HG03108 (cell line): ENCODE results near the gene KRTAP4-4.
"Not testable (repeated sequence)": the region's sequence is repeated elsewhere in the genome, so short reads cannot be mapped to it uniquely, and the experiment has no call there.

Experiments
- ATAC-seq: cut with Tn5 transposase; IDR thresholded peaks from one replicate; pipeline ENCODE4 v1.9.1; 2021; ENCODE audit warnings: moderate library complexity; ENCODE audit not compliant: unreplicated experiment

KRTAP4-4 gene

GRCh38 chr17:41148971-41149651 is 11.4 kb downstream of the KRTAP4-4 start:
- not testable (repeated sequence) for ATAC-seq

GRCh38 chr17:41147531-41148204 is 12.9 kb downstream of the KRTAP4-4 start:
- no peak for ATAC-seq

DNA sequence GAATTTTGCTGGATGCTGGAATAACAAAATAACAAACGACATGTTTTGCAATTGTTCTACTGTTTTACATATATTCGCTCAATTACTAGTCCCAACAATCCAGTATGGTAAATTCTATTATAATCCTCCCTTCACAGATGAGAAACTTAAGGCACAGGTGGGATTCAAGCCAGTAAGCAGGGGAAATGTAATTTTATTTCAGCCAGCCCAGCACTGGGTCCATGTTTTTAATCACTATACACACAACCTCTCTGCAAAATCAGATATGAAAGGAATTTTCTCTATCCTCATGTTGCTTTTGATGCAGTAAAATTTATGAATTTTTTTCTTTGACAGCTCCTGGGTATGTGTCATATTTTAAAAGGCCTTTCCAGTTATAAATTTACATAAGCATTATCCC is 15.3 kb downstream of the KRTAP4-4 start:
- ATAC-seq = no peak

DNA sequence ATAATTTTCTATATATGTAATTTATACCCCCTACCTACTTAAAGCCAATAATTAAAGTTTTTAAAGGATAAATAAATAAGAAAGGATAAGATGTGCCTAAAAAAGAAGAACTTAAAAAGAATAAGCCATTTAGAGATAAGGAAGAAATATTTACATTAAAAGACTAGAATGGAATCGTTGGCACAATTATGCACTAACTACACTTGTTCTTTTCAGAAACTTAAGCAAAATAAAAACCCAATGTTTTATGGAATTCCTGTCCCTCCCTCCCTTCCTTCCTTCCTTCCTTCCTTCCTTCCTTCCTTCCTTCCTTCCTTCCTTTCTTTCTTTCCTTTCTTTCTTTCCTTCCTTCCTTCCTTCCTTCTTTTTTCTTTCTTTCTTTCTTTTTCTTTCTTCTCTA is 15.7 kb downstream of the KRTAP4-4 start:
- ATAC-seq = no peak

- ATAC-seq = no peak
Observed at GRCh38 chr17:41141361-41141760, 19.2 kb downstream of the KRTAP4-4 start.

GRCh38 chr17:41140360-41141131 is 20.0 kb downstream of the KRTAP4-4 start, which contains the start of gene KRTAP4-6:
TSS of gene KRTAP4-6 (minus strand) at chr17:41140544. CDS start at chr17:41140487, 57 bp downstream.
- ATAC-seq = no peak

GRCh38 chr17:41139865-41140264 is 20.7 kb downstream of the KRTAP4-4 start:
- not testable (repeated sequence) for ATAC-seq

GRCh38 chr17:41133880-41134735 is 26.4 kb downstream of the KRTAP4-4 start:
- no peak for ATAC-seq

GRCh38 chr17:41131979-41132378 is 28.6 kb downstream of the KRTAP4-4 start:
- ATAC-seq = no peak

DNA sequence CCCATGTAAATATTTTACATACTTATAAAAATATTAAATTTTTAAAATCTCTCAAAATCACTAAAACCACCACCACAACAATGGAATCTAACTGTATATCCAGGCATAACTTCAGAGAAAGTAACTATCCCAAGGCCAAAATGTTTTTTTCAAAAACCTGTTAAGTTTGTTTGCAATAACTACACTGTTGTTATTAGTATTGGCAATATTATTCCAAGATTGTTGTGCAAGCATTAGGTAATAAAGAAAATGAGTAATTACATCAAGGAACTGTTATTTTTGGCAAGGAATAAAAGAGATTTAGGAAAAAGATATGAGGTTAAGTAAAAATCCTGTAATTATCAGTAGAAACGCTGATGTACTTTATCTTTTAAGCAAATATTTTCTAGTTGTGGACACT is 33.2 kb downstream of the KRTAP4-4 start:
- no peak for ATAC-seq

GRCh38 chr17:41126412-41126811 is 34.1 kb downstream of the KRTAP4-4 start:
- no peak for ATAC-seq

GRCh38 chr17:41125064-41125463 is 35.5 kb downstream of the KRTAP4-4 start:
- no peak for ATAC-seq

DNA sequence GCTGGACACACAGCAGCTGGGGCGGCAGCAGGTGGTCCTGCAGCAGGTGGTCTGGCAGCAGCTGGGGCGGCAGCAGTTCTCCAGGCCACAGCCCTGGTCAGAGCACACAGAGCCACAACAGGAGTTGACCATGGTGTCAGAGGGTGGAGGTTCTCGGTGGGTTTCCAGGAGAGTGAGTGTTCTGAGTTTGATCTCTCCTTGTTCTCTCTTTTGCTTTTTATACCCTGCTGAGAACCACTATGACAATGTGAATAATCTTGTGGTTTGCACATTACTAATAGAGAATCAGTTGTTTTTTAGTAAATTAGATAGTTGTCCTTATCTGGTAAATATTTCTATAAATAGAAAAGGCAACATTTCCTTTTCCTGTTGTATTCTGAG is 36.6 kb downstream of the KRTAP4-4 start, which contains the start of gene KRTAP4-12:
KRTAP4-12 (minus strand) TSS at position 192 of the 381 bp plus-strand sequence; CDS start at position 132, 60 bp downstream.
- ATAC-seq = not testable (repeated sequence)

GRCh38 chr17:41123292-41123990 is 37.1 kb downstream of the KRTAP4-4 start:
- not testable (repeated sequence) for ATAC-seq

- ATAC-seq = no peak
Observed at GRCh38 chr17:41121742-41122141, 38.8 kb downstream of the KRTAP4-4 start.

GRCh38 chr17:41119696-41120690 is 40.6 kb downstream of the KRTAP4-4 start:
- ATAC-seq = not testable (repeated sequence)

- ATAC-seq = no peak
Observed at GRCh38 chr17:41118721-41119120, 41.8 kb downstream of the KRTAP4-4 start.

- ATAC-seq = not testable (repeated sequence)
Observed at GRCh38 chr17:41117846-41118386, 42.6 kb downstream of the KRTAP4-4 start, which contains the start of gene KRTAP4-11. TSS of gene KRTAP4-11 (minus strand) at chr17:41118373. CDS start at chr17:41118315, 58 bp downstream.
